RWPE1 (cell line): ENCODE measurements around the gene ARMH2.
A peak's percentile ranks its signal among the peaks of the same experiment; 100 is the strongest.

ENCODE experiments used
- CTCF ChIA-PET: fragments of 350-600 bp; sonication (Branson Sonifier 250); formaldehyde crosslinking; extraction: SDS; loops from one replicate; lab custom pipeline; 2021; lab: Yijun Ruan, JAX
- POLR2A ChIA-PET: fragments of 400-600 bp; formaldehyde crosslinking; extraction: SDS; loops from one replicate; lab custom pipeline; 2020; ENCODE audit warnings: antibody characterized with exemption; ENCODE audit not compliant: low non-redundant PET; lab: Yijun Ruan, JAX
- DNase-seq: peaks from one replicate; pipeline ENCODE4 v3.0.0; 2012; ENCODE audit warnings: low spot score
- H3K27ac ChIP-seq: fragments of 450-650 bp; 2 replicates; pipeline ENCODE4 v1.5.1; 2017
- TF ChIP-seq, protein P1 (sequence below): fragments of 450-650 bp; conservative IDR thresholded peaks from 2 replicates; pipeline ENCODE4 v1.5.1; 2017; ENCODE audit warnings: low read depth, mild to moderate bottlenecking

The ARMH2 gene

DNA sequence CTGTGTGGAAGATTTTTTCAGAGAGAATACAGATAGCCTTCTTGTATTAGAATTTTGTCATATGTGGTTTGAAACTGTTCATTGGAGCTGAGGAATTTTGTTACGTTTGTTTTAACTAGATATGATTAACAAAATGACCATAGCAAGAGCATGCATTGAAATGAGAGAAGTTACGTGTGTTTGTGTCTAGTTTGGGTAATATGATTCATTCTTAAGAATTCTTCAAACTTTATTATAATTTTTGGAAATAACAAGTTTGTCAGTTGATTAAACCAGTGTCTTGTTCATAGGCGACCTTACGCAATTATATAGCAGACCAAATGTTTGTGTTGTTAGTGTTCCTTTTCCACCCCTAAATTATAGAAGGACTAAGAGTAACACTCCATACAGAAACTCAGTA is 18.5 kb downstream of the ARMH2 start:
- no peak overlapping the region for H3K27ac ChIP-seq
- TF ChIP-seq, protein P1, sequence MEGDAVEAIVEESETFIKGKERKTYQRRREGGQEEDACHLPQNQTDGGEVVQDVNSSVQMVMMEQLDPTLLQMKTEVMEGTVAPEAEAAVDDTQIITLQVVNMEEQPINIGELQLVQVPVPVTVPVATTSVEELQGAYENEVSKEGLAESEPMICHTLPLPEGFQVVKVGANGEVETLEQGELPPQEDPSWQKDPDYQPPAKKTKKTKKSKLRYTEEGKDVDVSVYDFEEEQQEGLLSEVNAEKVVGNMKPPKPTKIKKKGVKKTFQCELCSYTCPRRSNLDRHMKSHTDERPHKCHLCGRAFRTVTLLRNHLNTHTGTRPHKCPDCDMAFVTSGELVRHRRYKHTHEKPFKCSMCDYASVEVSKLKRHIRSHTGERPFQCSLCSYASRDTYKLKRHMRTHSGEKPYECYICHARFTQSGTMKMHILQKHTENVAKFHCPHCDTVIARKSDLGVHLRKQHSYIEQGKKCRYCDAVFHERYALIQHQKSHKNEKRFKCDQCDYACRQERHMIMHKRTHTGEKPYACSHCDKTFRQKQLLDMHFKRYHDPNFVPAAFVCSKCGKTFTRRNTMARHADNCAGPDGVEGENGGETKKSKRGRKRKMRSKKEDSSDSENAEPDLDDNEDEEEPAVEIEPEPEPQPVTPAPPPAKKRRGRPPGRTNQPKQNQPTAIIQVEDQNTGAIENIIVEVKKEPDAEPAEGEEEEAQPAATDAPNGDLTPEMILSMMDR, result no peak
- CTCF ChIA-PET, result no interaction called here
- no peak for DNase-seq
- POLR2A ChIA-PET, result no interaction called here

DNA sequence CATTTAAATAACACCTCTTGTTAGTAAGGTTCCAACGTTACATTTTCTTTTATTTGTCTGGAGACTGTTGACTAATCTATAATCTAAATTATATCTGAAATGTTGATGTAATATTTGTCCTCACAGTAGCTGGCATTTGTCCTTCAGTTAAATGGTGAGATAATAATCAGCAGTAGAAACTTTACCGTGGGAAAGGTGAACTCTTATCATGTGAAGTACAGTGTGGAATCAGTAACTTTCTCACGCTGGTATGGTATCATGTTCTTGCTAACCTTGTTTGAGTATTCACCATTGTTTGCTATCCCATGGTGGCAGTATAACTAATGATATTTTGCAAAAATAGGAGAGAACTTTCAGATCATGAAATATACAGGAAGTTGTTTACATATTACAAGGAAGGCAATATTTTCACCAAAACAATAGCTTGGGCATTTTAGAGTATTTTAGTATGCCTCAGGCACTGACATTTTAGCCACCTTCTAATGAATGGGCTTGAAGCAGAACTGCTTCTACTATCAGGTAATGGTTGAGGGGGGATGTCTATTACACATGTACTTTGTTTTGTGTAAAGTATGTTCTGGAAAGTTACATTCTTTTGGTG is 19.2 kb downstream of the ARMH2 start:
- POLR2A ChIA-PET, result no interaction called here

DNA sequence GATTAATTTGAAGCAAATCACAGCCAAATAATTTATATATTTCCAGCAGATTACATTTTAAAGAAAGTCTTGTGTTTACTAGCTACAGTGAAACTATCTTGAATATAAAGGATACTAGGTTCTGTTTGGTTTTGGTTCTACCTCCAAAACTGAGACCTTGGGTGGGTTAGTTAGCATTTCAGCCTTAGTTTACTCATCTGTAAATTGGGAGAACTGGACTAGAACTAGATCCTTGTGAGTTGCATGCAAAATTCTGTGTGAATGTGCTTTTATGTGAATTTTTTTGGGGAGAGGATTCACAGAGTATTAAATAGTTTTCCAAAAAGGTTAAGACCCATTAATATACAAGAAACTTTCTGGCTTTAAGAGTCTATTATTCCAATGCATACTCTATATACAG is 19.8 kb downstream of the ARMH2 start:
- H3K27ac ChIP-seq, result no peak overlapping the region
- ChIA-PET CTCF (interaction anchor here (0.6 kb wide), 1 partner anchor 238 kb away, joined by 3 read pairs; no protein-coding TSS in a partner anchor), POLR2A (no interaction called here)
- DNase-seq, result no peak
- TF ChIP-seq, protein P1, result no peak

More for the DNA sequence above, 19.2 kb downstream of the ARMH2 start:
- CTCF ChIA-PET, result no interaction called here
- TF ChIP-seq, protein P1, result no peak
- H3K27ac ChIP-seq, result no peak overlapping the region
- DNase-seq, result no peak

DNA sequence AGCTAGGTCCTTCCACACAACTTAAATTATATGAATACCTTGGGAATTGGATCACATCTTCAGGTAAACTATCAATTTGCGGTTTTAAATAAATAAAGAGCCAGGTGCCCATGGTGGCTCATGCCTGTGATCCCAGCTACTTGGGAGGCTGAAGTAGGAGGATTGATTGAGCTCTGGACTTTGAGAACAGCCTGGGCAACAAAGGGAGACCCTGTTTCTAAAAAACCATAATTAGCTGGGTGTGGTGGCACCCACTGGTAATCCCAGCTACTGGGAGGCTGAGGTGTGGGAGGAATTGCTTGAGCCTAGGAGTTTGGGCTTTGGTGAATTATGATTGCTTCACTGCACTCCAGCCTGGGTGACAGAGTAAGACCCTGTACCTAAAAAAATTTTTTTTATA is 20.6 kb downstream of the ARMH2 start:
- CTCF ChIA-PET, result no interaction called here
- DNase-seq, result no peak
- H3K27ac ChIP-seq, result no peak overlapping the region
- TF ChIP-seq, protein P1, result no peak
- POLR2A ChIA-PET, result no interaction called here

DNA sequence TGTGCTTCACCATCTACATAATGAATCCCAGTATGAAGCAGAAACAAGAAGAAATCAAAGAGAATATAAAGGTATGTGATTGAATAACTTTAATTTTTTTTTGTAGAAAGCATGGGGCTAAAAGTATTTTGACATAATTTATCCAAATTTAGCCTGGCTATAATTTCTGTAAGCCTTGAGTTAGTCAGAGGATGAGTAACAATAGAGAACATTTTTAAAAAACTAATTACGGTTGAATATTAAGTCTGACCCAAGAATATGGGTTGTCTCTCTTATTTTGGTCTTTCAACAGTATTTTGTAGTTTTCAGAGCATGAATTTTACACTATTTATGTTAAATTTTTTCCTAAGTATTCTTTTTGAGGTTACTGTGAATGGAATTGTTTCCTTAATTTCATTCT is 21.5 kb downstream of the ARMH2 start:
- no peak for DNase-seq
- ChIA-PET POLR2A (no interaction called here), CTCF (no interaction called here)
- TF ChIP-seq, protein P1, result no peak
- H3K27ac ChIP-seq, result no peak overlapping the region

DNA sequence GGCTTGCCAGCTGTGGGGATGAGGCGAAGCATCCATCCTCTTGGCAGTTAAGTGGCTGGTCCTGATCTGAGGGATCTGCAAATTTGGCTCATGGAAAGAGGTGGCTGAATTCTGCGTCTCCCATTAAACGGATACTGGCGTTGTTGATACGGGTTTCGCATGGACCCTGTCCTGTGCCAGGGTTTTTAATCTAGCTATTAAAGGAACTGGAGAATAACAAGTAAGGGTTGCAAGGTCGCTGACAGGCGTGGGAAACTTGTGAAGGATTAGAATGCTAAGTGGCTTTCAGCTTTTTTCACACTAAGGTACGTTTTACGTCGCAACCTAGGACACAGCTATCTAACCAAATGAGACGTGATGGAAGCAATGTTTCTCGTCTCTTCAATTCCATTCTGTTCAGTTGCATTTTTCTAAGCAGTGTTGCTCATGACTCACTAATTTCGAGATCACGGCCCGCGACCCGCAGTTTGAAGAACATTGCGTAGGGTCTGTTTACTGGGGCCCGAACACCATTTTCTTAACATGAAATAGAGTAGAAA is 23.1 kb downstream of the ARMH2 start:
- peak overlapping the region; percentile 99 for H3K27ac ChIP-seq
- ChIA-PET CTCF (no interaction called here), POLR2A (interaction anchor here (0.6 kb wide), 2 partner anchors 29 to 64 kb away, joined by 3 to 9 read pairs; no protein-coding TSS in a partner anchor)
- peak; percentile 25 for DNase-seq
- TF ChIP-seq, protein P1, result no peak
